GM12873 (cell line): ENCODE results near the gene ZNF469.

ENCODE experiments used
- CTCF ChIP-seq: IDR thresholded peaks from 2 replicates; pipeline ENCODE4 v1.5.1; 2012; ENCODE audit warnings: low read depth, mild to moderate bottlenecking, moderate library complexity, low read length, control low read depth; ENCODE audit not compliant: insufficient read depth; ENCODE audit errors: missing control alignments

Gene ZNF469

GRCh38 chr16:88414521-88415380 is 32.0 kb downstream of the ZNF469 start:
- no peak for TF ChIP-seq CTCF

- TF ChIP-seq CTCF = no peak
These were observed 32.6 kb downstream of the ZNF469 start for GRCh38 chr16:88415381-88415705.

GRCh38 chr16:88415713-88416323 is 33.1 kb downstream of the ZNF469 start:
- no peak for TF ChIP-seq CTCF

- TF ChIP-seq CTCF = no peak
These were observed 33.9 kb downstream of the ZNF469 start for GRCh38 chr16:88416686-88417085.

- no peak for TF ChIP-seq CTCF
These were observed 35.1 kb downstream of the ZNF469 start for GRCh38 chr16:88417684-88418476.

GRCh38 chr16:88418869-88419268 is 36.1 kb downstream of the ZNF469 start:
- no peak for TF ChIP-seq CTCF

GRCh38 chr16:88419790-88420189 is 37.0 kb downstream of the ZNF469 start:
- no peak for TF ChIP-seq CTCF
